Measurements from ENCODE around the gene ZBTB18. TPM values are rescaled to one million over a fixed set of nuclear protein-coding genes. Genes with fewer than 3 reads are reported as not detected.

The ZBTB18 gene
- total RNA-seq, 4 donors from 2014 or later: 6.7 to 14.7 (median 11.8) TPM

DNA sequence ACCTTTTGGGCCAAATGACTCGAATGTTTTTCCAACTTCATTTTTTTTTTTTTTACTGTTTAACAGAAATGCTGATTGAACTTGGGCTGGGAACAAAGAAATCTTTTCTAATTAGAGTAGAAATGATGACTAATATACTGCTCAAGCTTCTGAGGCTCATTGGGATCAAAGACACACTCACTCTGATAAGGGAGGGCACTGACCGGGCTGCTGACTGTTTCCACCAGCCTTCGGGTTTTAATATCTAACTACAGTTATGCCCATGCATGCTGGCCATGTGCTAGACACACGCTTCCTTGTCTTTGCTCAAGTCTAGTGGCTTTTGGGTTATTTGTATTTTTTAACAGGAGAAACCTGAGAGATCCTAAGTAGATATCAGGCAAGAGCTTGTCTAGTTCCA, 16.8 kb downstream of the ZBTB18 start:
- Histone ChIP-seq H3K27ac (no peak overlapping the region), H3K4me3 (no peak overlapping the region), H3K4me1 (peaks cover 7% of the 10 kb centered on the region), H3K9me3 (no peaks in the 10 kb centered on the region), H3K36me3 (no peaks in the 10 kb centered on the region), H3K27me3 (peaks cover 5% of the 10 kb centered on the region)
- 58% methylated on average over 4 of the region's 4 CpGs for WGBS
- TF ChIP-seq EP300 (IDR thresholded peaks at IDR 0.05) (no peak), POLR2A (IDR thresholded peaks at IDR 0.05) (no peak), POLR2AphosphoS5 (IDR thresholded peaks at IDR 0.05) (no peak)
- TF ChIP-seq, protein P1, sequence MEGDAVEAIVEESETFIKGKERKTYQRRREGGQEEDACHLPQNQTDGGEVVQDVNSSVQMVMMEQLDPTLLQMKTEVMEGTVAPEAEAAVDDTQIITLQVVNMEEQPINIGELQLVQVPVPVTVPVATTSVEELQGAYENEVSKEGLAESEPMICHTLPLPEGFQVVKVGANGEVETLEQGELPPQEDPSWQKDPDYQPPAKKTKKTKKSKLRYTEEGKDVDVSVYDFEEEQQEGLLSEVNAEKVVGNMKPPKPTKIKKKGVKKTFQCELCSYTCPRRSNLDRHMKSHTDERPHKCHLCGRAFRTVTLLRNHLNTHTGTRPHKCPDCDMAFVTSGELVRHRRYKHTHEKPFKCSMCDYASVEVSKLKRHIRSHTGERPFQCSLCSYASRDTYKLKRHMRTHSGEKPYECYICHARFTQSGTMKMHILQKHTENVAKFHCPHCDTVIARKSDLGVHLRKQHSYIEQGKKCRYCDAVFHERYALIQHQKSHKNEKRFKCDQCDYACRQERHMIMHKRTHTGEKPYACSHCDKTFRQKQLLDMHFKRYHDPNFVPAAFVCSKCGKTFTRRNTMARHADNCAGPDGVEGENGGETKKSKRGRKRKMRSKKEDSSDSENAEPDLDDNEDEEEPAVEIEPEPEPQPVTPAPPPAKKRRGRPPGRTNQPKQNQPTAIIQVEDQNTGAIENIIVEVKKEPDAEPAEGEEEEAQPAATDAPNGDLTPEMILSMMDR (IDR thresholded peaks at IDR 0.05): no peak
- no peak for DNase-seq (ENCODE audit: low spot score in 2 of 2)

- TF ChIP-seq EP300 (IDR thresholded peaks at IDR 0.05): no peak
- TF ChIP-seq, protein P1 (IDR thresholded peaks at IDR 0.05): no peak
- no peak for TF ChIP-seq POLR2AphosphoS5 (IDR thresholded peaks at IDR 0.05)
- no peak for TF ChIP-seq POLR2A (IDR thresholded peaks at IDR 0.05)
- no peak overlapping the region for H3K4me3 ChIP-seq
- no peaks in the 10 kb centered on the region for H3K9me3 ChIP-seq
- peaks cover 7% of the 10 kb centered on the region for H3K4me1 ChIP-seq
- peaks cover 5% of the 10 kb centered on the region for H3K27me3 ChIP-seq
- no peak overlapping the region for H3K27ac ChIP-seq
- WGBS: 94% methylated on average over 6 of the region's 6 CpGs
- DNase-seq (ENCODE audit: low spot score in 2 of 2): no peak
- H3K36me3 ChIP-seq: no peaks in the 10 kb centered on the region
Observed at GRCh38 chr1:244068567-244068966, 17.5 kb downstream of the ZBTB18 start.

GRCh38 chr1:244069326-244069898, 18.3 kb downstream of the ZBTB18 start:
- no peaks in the 10 kb centered on the region for H3K36me3 ChIP-seq
- no peaks in the 10 kb centered on the region for H3K9me3 ChIP-seq
- no peak overlapping the region for H3K4me3 ChIP-seq
- H3K27ac ChIP-seq: no peak overlapping the region
- no peak for DNase-seq (ENCODE audit: low spot score in 2 of 2)
- H3K27me3 ChIP-seq: peaks cover 5% of the 10 kb centered on the region
- peaks cover 7% of the 10 kb centered on the region for H3K4me1 ChIP-seq
- TF ChIP-seq EP300 (IDR thresholded peaks at IDR 0.05): no peak
- TF ChIP-seq, protein P1 (IDR thresholded peaks at IDR 0.05): no peak
- TF ChIP-seq POLR2A (IDR thresholded peaks at IDR 0.05): no peak
- no peak for TF ChIP-seq POLR2AphosphoS5 (IDR thresholded peaks at IDR 0.05)
- 89% methylated on average over 8 of the region's 8 CpGs for WGBS

GRCh38 chr1:244074559-244075171, 23.6 kb downstream of the ZBTB18 start:
- H3K27me3 ChIP-seq: no peaks in the 10 kb centered on the region
- DNase-seq (ENCODE audit: low spot score in 2 of 2): no peak
- no peak overlapping the region for H3K27ac ChIP-seq
- 60% methylated on average over 19 of the region's 19 CpGs for WGBS
- TF ChIP-seq POLR2A (IDR thresholded peaks at IDR 0.05): no peak
- no peak for TF ChIP-seq POLR2AphosphoS5 (IDR thresholded peaks at IDR 0.05)
- TF ChIP-seq, protein P1 (IDR thresholded peaks at IDR 0.05): no peak
- TF ChIP-seq EP300 (IDR thresholded peaks at IDR 0.05): no peak
- H3K4me3 ChIP-seq: no peak overlapping the region
- H3K36me3 ChIP-seq: no peaks in the 10 kb centered on the region
- H3K9me3 ChIP-seq: no peaks in the 10 kb centered on the region
- peaks cover 5% of the 10 kb centered on the region for H3K4me1 ChIP-seq

- H3K27ac ChIP-seq: no peak overlapping the region
- no peaks in the 10 kb centered on the region for H3K9me3 ChIP-seq
- peaks cover 6% of the 10 kb centered on the region for H3K27me3 ChIP-seq
- H3K36me3 ChIP-seq: no peaks in the 10 kb centered on the region
- no peak for DNase-seq (ENCODE audit: low spot score in 2 of 2)
- TF ChIP-seq POLR2AphosphoS5 (IDR thresholded peaks at IDR 0.05) (no peak), POLR2A (IDR thresholded peaks at IDR 0.05) (no peak), EP300 (IDR thresholded peaks at IDR 0.05) (no peak)
- TF ChIP-seq, protein P1 (IDR thresholded peaks at IDR 0.05): no peak
- H3K4me3 ChIP-seq: no peak overlapping the region
- WGBS: 31% methylated on average over 8 of the region's 8 CpGs
- H3K4me1 ChIP-seq: peaks cover 5% of the 10 kb centered on the region
Observed at GRCh38 chr1:244075247-244075722, 24.2 kb downstream of the ZBTB18 start.
